Head of caudate nucleus (tissue), 42 donors: ENCODE results near the gene AACS.

Experiments
- DNase-seq, 42 donors: peaks; one replicate each; pipeline versions ENCODE4 v3.0.0 to v3.0.0-alpha.2; 2020 to 2021; ENCODE audit warnings: mixed read lengths in 7 of 42
- intact Hi-C: fragments of 100-400 bp; cut with DNase I; formaldehyde crosslinking; loops from one replicate; pipeline ENCODE4 v1.15.0; 2022

AACS gene

GRCh38 chr12:125169451-125169850 lies 104.2 kb downstream of the AACS start:
- intact Hi-C loops, result no loop called here
- no peak for DNase-seq

- peak in 38 of 42 donors; percentile 29 to 90 (median 65) for DNase-seq
- intact Hi-C loops, result no loop called here
Observed at GRCh38 chr12:125169870-125170269, 104.6 kb downstream of the AACS start.

- intact Hi-C loops, result no loop called here
- no peak for DNase-seq
Observed at GRCh38 chr12:125171267-125171666, 106.0 kb downstream of the AACS start.

- DNase-seq, result peak in 24 of 42 donors; percentile 29 to 86 (median 54)
- intact Hi-C loops, result no loop called here
Observed at GRCh38 chr12:125172231-125172850, 107.1 kb downstream of the AACS start.

GRCh38 chr12:125175576-125175975 lies 110.3 kb downstream of the AACS start:
- intact Hi-C loops, result no loop called here
- DNase-seq, result peak in 1 of 42 donors; percentile 39

GRCh38 chr12:125178222-125178621 lies 113.0 kb downstream of the AACS start:
- intact Hi-C loops, result no loop called here
- DNase-seq, result no peak

GRCh38 chr12:125180144-125180543 lies 114.9 kb downstream of the AACS start:
- no peak for DNase-seq
- intact Hi-C loops, result loop anchor here (10.0 kb wide), 2 partner anchors 155 to 225 kb away; no protein-coding TSS in a partner anchor

GRCh38 chr12:125181107-125181506 lies 115.9 kb downstream of the AACS start:
- DNase-seq, result no peak
- intact Hi-C loops, result loop anchor here (10.0 kb wide), 2 partner anchors 154 to 224 kb away; no protein-coding TSS in a partner anchor

GRCh38 chr12:125183187-125184067 lies 118.2 kb downstream of the AACS start:
- peak; percentile 77 to 96 (median 92) for DNase-seq
- intact Hi-C loops, result loop anchor here (10.0 kb wide), 2 partner anchors 151 to 221 kb away; no protein-coding TSS in a partner anchor

- no peak for DNase-seq
- intact Hi-C loops, result loop anchor here (10.0 kb wide), 2 partner anchors 150 to 220 kb away; no protein-coding TSS in a partner anchor
Observed at GRCh38 chr12:125184213-125184967, 119.2 kb downstream of the AACS start.

- peak in 16 of 42 donors; percentile 22 to 61 (median 40) for DNase-seq
- intact Hi-C loops, result loop anchor here (10.0 kb wide), 2 partner anchors 149 to 219 kb away; no protein-coding TSS in a partner anchor
Observed at GRCh38 chr12:125185311-125185739, 120.1 kb downstream of the AACS start.

GRCh38 chr12:125185740-125186470 lies 120.7 kb downstream of the AACS start, which contains the start of gene TMEM132B:
Gene TMEM132B (plus strand): TSS chr12:125186386.
- intact Hi-C loops, result loop anchor here (10.0 kb wide), 2 partner anchors 149 to 219 kb away; no protein-coding TSS in a partner anchor
- DNase-seq, result peak; percentile 53 to 94 (median 86)

GRCh38 chr12:125186471-125187147 lies 121.4 kb downstream of the AACS start:
- intact Hi-C loops, result loop anchor here (10.0 kb wide), 2 partner anchors 148 to 218 kb away; no protein-coding TSS in a partner anchor
- DNase-seq, result peak in 11 of 42 donors; percentile 17 to 52 (median 30)

GRCh38 chr12:125187148-125187745 lies 122.0 kb downstream of the AACS start:
- intact Hi-C loops, result loop anchor here (10.0 kb wide), 2 partner anchors 148 to 218 kb away; no protein-coding TSS in a partner anchor
- peak in 14 of 42 donors; percentile 13 to 65 (median 37) for DNase-seq

- peak in 4 of 42 donors; percentile 25 to 39 (median 30) for DNase-seq
- intact Hi-C loops, result loop anchor here (10.0 kb wide), 2 partner anchors 147 to 217 kb away; no protein-coding TSS in a partner anchor
Observed at GRCh38 chr12:125187780-125188741, 122.8 kb downstream of the AACS start.

- intact Hi-C loops, result loop anchor here (10.0 kb wide), 2 partner anchors 146 to 216 kb away; no protein-coding TSS in a partner anchor
Observed at GRCh38 chr12:125189015-125189414, 123.8 kb downstream of the AACS start.

More at GRCh38 chr12:125189015-125189414, 123.8 kb downstream of the AACS start:
- DNase-seq, result peak in 38 of 42 donors; percentile 30 to 85 (median 62)
